ENCODE data around the gene KCNG3.

KCNG3 gene

GRCh38 chr2:42435628-42436027 lies 58.2 kb downstream of the KCNG3 start:
- Mint-ChIP-seq H3K4me1 (ENCODE audit: low read depth in 2 of 2) (no peaks in the 10 kb centered on the region), H3K4me3 (no peak overlapping the region), H3K27me3 (peaks cover 39% of the 10 kb centered on the region in 2 donors), H3K9me3 (no peaks in the 10 kb centered on the region), H3K27ac (no peak overlapping the region), H3K36me3 (ENCODE audit: insufficient read depth) (no peaks in the 10 kb centered on the region)
- DNase-seq: no peak
- ATAC-seq (replicated peaks): no peak

GRCh38 chr2:42430188-42430587 lies 63.6 kb downstream of the KCNG3 start:
- H3K27me3 Mint-ChIP-seq: peaks cover 38 to 44% of the 10 kb centered on the region in 2 donors
- ATAC-seq (replicated peaks): no peak
- H3K27ac Mint-ChIP-seq: no peak overlapping the region
- no peaks in the 10 kb centered on the region for H3K9me3 Mint-ChIP-seq
- DNase-seq: no peak
- no peaks in the 10 kb centered on the region for H3K4me1 Mint-ChIP-seq (ENCODE audit: low read depth in 2 of 2)
- no peaks in the 10 kb centered on the region for H3K36me3 Mint-ChIP-seq (ENCODE audit: insufficient read depth)
- H3K4me3 Mint-ChIP-seq: no peak overlapping the region

GRCh38 chr2:42429352-42429751 lies 64.4 kb downstream of the KCNG3 start:
- H3K4me3 Mint-ChIP-seq: no peak overlapping the region
- H3K27me3 Mint-ChIP-seq: peaks cover 30 to 44% of the 10 kb centered on the region in 2 donors
- H3K4me1 Mint-ChIP-seq (ENCODE audit: low read depth in 2 of 2): no peaks in the 10 kb centered on the region
- no peaks in the 10 kb centered on the region for H3K9me3 Mint-ChIP-seq
- DNase-seq (no peak), ATAC-seq (replicated peaks) (no peak)
- no peak overlapping the region for H3K27ac Mint-ChIP-seq
- no peaks in the 10 kb centered on the region for H3K36me3 Mint-ChIP-seq (ENCODE audit: insufficient read depth)

GRCh38 chr2:42425697-42426096 lies 68.1 kb downstream of the KCNG3 start:
- Mint-ChIP-seq H3K27ac (no peak overlapping the region), H3K4me1 (ENCODE audit: low read depth in 2 of 2) (no peaks in the 10 kb centered on the region), H3K4me3 (no peak overlapping the region), H3K9me3 (no peaks in the 10 kb centered on the region), H3K36me3 (ENCODE audit: insufficient read depth) (no peaks in the 10 kb centered on the region), H3K27me3 (peaks cover 35 to 46% of the 10 kb centered on the region in 2 donors)
- ATAC-seq (replicated peaks): no peak
- no peak for DNase-seq

- H3K9me3 Mint-ChIP-seq: no peaks in the 10 kb centered on the region
- H3K36me3 Mint-ChIP-seq (ENCODE audit: insufficient read depth): no peaks in the 10 kb centered on the region
- no peak overlapping the region for H3K27ac Mint-ChIP-seq
- DNase-seq: no peak
- peaks cover 35 to 37% of the 10 kb centered on the region in 2 donors for H3K27me3 Mint-ChIP-seq
- no peaks in the 10 kb centered on the region for H3K4me1 Mint-ChIP-seq (ENCODE audit: low read depth in 2 of 2)
- ATAC-seq (replicated peaks): no peak
- H3K4me3 Mint-ChIP-seq: no peak overlapping the region
These were observed 69.7 kb downstream of the KCNG3 start for GRCh38 chr2:42424033-42424432.

- DNase-seq: no peak
- Mint-ChIP-seq H3K36me3 (ENCODE audit: insufficient read depth) (no peaks in the 10 kb centered on the region), H3K9me3 (no peaks in the 10 kb centered on the region), H3K27me3 (peaks cover 35 to 37% of the 10 kb centered on the region in 2 donors), H3K27ac (no peak overlapping the region), H3K4me1 (ENCODE audit: low read depth in 2 of 2) (no peaks in the 10 kb centered on the region), H3K4me3 (no peak overlapping the region)
- no peak for ATAC-seq (replicated peaks)
These were observed 72.1 kb downstream of the KCNG3 start for GRCh38 chr2:42421601-42422239.

GRCh38 chr2:42421157-42421485 lies 72.7 kb downstream of the KCNG3 start:
- Mint-ChIP-seq H3K4me1 (ENCODE audit: low read depth in 2 of 2) (no peaks in the 10 kb centered on the region), H3K27ac (no peak overlapping the region), H3K36me3 (ENCODE audit: insufficient read depth) (no peaks in the 10 kb centered on the region)

GRCh38 chr2:42414648-42415047 lies 79.1 kb downstream of the KCNG3 start:
- H3K9me3 Mint-ChIP-seq: peaks cover 5 to 12% of the 10 kb centered on the region in 2 donors
- no peak overlapping the region for H3K27ac Mint-ChIP-seq
- no peak for DNase-seq
- H3K4me3 Mint-ChIP-seq: no peak overlapping the region
- H3K36me3 Mint-ChIP-seq (ENCODE audit: insufficient read depth): no peaks in the 10 kb centered on the region
- peaks cover 0 to 3% of the 10 kb centered on the region in 2 donors for H3K27me3 Mint-ChIP-seq
- ATAC-seq (replicated peaks): no peak
- H3K4me1 Mint-ChIP-seq (ENCODE audit: low read depth in 2 of 2): no peaks in the 10 kb centered on the region

More at GRCh38 chr2:42421157-42421485, 72.7 kb downstream of the KCNG3 start:
- H3K27me3 Mint-ChIP-seq: peaks cover 30 to 37% of the 10 kb centered on the region in 2 donors
- H3K9me3 Mint-ChIP-seq: no peaks in the 10 kb centered on the region
- H3K4me3 Mint-ChIP-seq: no peak overlapping the region
- ATAC-seq (replicated peaks) (no peak), DNase-seq (no peak)

- Mint-ChIP-seq H3K36me3 (ENCODE audit: insufficient read depth) (no peaks in the 10 kb centered on the region), H3K4me3 (no peak overlapping the region), H3K9me3 (peaks cover 5 to 12% of the 10 kb centered on the region in 2 donors), H3K27ac (no peak overlapping the region), H3K27me3 (peaks cover 0 to 6% of the 10 kb centered on the region in 2 donors), H3K4me1 (ENCODE audit: low read depth in 2 of 2) (no peaks in the 10 kb centered on the region)
- no peak for ATAC-seq (replicated peaks)
- no peak for DNase-seq
These were observed 79.6 kb downstream of the KCNG3 start for GRCh38 chr2:42414158-42414557.

GRCh38 chr2:42410742-42411514 lies 82.9 kb downstream of the KCNG3 start:
- Mint-ChIP-seq H3K27me3 (peaks cover 6 to 7% of the 10 kb centered on the region in 2 donors), H3K36me3 (ENCODE audit: insufficient read depth) (no peaks in the 10 kb centered on the region), H3K9me3 (peaks cover 5 to 12% of the 10 kb centered on the region in 2 donors), H3K27ac (no peak overlapping the region), H3K4me1 (ENCODE audit: low read depth in 2 of 2) (no peaks in the 10 kb centered on the region), H3K4me3 (no peak overlapping the region)
- DNase-seq: no peak
- no peak for ATAC-seq (replicated peaks)

- no peaks in the 10 kb centered on the region for H3K36me3 Mint-ChIP-seq (ENCODE audit: insufficient read depth)
- H3K4me3 Mint-ChIP-seq: no peak overlapping the region
- no peak overlapping the region for H3K27ac Mint-ChIP-seq
- no peak for DNase-seq
- ATAC-seq (replicated peaks): no peak
- no peaks in the 10 kb centered on the region for H3K4me1 Mint-ChIP-seq (ENCODE audit: low read depth in 2 of 2)
- H3K9me3 Mint-ChIP-seq: no peaks in the 10 kb centered on the region
- H3K27me3 Mint-ChIP-seq: peaks cover 6 to 7% of the 10 kb centered on the region in 2 donors
These were observed 85.8 kb downstream of the KCNG3 start for GRCh38 chr2:42408009-42408408.

- no peak overlapping the region for H3K27ac Mint-ChIP-seq
- H3K4me1 Mint-ChIP-seq (ENCODE audit: low read depth in 2 of 2): no peaks in the 10 kb centered on the region
- H3K27me3 Mint-ChIP-seq: peaks cover 6 to 7% of the 10 kb centered on the region in 2 donors
- DNase-seq: no peak
- H3K36me3 Mint-ChIP-seq (ENCODE audit: insufficient read depth): no peaks in the 10 kb centered on the region
- no peaks in the 10 kb centered on the region for H3K9me3 Mint-ChIP-seq
- no peak overlapping the region for H3K4me3 Mint-ChIP-seq
- ATAC-seq (replicated peaks): no peak
These were observed 86.3 kb downstream of the KCNG3 start for GRCh38 chr2:42407476-42407875.

GRCh38 chr2:42404676-42405075 lies 89.1 kb downstream of the KCNG3 start:
- H3K27me3 Mint-ChIP-seq: peaks cover 10 to 13% of the 10 kb centered on the region in 2 donors
- H3K9me3 Mint-ChIP-seq: no peaks in the 10 kb centered on the region
- no peaks in the 10 kb centered on the region for H3K4me1 Mint-ChIP-seq (ENCODE audit: low read depth in 2 of 2)
- H3K4me3 Mint-ChIP-seq: no peak overlapping the region
- DNase-seq: no peak
- no peak overlapping the region for H3K27ac Mint-ChIP-seq
- no peak for ATAC-seq (replicated peaks)
- no peaks in the 10 kb centered on the region for H3K36me3 Mint-ChIP-seq (ENCODE audit: insufficient read depth)

- H3K4me3 Mint-ChIP-seq: no peak overlapping the region
- no peaks in the 10 kb centered on the region for H3K9me3 Mint-ChIP-seq
- DNase-seq: no peak
- H3K27me3 Mint-ChIP-seq: peaks cover 13 to 22% of the 10 kb centered on the region in 2 donors
- no peaks in the 10 kb centered on the region for H3K4me1 Mint-ChIP-seq (ENCODE audit: low read depth in 2 of 2)
- no peaks in the 10 kb centered on the region for H3K36me3 Mint-ChIP-seq (ENCODE audit: insufficient read depth)
- ATAC-seq (replicated peaks): no peak
- no peak overlapping the region for H3K27ac Mint-ChIP-seq
These were observed 92.0 kb downstream of the KCNG3 start for GRCh38 chr2:42401773-42402172.
